Epithelial cell of alveolus of lung (primary cell): Measurements from ENCODE around the gene PTGDS. TPM values are rescaled to one million over a fixed set of nuclear protein-coding genes. Genes with fewer than 3 reads are reported as not detected.

Source experiments
- total RNA-seq: library from RNA; depleted of rRNA; stranded (reverse); fragments of >200 nt; gene quantifications from 2 replicates; pipeline ENCODE4 v1.2.1, GENCODE V29; 2015

The PTGDS gene
- total RNA-seq: 0.39 and 78.2 TPM in 2 replicates

DNA sequence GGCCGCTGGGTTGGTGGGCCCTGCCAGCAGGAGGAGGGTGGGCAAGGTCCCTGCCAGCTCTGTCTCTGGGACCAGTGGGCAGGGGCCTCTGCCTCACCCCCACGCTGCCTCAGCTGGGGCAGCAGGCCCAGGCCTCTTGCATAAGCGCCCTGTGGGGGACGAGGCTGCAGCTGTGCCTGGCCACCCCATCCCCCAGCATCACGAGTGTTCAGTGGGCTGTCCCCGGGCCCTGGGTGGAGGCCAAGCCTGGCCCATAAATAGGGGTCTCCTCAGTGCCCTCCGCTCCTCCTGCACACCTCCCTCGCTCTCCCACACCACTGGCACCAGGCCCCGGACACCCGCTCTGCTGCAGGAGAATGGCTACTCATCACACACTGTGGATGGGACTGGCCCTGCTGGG is at the start of gene PTGDS:
Gene PTGDS (plus strand): TSS at position 282 of the 400 bp plus-strand sequence. CDS start 75 bp downstream, at position 357.

DNA sequence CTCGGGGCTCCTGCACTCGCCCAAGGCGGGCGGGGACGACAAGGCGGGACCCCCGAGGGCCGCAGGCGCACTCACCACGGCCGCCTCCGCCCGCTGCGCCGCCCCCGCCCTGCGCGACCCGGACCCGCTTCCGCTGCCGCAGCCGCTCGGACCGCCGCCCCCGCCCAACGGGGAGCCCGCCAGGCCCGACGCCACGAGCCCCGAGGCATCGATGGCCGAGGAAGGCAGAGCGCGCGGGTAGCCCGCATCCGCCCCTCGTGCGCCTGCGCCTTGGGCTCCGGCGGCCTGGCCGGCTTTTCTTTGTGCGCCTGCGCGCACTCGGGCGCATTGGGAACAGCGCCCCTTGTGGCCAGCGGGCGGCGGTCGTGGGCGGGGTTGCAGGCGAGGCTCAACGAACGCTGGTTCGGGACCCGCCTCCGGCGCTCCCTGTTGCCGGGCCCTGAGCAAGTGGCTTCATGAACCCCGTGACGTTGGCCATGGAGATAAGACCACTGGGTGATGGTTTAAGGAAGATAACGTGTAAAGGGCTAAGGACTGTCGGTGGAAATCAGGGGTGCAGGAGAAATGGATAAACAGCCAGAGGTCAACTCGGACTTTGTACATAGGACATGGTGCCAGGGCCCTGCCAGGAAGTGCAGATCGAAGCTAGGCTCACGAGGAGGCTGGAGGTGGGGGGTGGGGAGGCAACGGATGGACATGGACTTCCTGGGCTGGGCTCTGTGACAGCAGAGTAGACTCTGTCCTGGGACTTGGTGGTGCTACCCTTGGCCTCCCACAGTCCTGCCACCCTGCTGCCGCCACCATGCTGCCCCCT is 32.6 kb upstream of the PTGDS start, which contains the start of the genes C8G and FBXW5:
Gene C8G (plus strand): TSS at position 725 of the 814 bp plus-strand sequence. CDS start 78 bp downstream, at position 803.
Gene FBXW5 (minus strand): TSS at position 220 of the 814 bp plus-strand sequence. CDS start 655 bp downstream, outside the sequence.

DNA sequence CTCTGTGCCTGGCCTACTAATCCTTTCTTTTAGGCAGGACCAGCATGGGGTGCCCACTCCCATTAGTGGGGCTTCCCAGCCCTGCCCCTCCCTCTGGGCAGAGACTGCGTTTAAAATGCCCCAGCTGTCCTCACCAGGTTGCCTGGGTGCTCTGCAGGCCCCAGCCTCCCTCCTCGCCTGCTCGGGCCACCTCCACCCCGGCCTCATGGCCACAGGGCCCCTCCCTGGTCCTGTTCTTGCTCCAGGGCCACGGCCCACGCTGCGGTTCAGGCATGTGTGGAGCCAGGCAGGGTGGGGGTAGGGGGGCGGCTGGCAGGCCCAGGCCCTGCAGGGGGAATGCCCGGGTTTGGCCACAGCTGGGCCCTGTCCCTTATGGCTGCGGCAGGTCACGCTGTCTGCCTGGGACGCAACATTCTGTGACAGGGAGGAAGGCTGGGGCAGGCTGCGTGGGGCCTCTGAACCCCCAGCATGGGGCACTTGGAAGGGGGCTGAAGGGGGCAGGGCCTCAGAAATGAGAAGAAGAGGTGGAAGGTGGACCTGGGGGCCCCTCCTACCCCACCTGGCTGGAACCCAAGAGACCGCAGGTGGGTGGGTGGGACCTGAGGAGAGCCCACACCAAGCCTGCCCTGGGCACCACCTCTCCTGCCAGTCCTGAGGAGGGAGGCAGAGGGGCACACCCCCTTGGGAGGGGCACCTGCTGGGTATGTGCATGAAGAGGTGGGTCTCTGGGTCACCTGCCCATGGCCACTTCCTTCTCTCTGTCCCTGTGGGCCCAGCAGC is 25.6 kb upstream of the PTGDS start, which contains the start of gene LCN12:
Gene LCN12 (plus strand): TSS at position 733 of the 780 bp plus-strand sequence. CDS start 55 bp downstream, outside the sequence.

DNA sequence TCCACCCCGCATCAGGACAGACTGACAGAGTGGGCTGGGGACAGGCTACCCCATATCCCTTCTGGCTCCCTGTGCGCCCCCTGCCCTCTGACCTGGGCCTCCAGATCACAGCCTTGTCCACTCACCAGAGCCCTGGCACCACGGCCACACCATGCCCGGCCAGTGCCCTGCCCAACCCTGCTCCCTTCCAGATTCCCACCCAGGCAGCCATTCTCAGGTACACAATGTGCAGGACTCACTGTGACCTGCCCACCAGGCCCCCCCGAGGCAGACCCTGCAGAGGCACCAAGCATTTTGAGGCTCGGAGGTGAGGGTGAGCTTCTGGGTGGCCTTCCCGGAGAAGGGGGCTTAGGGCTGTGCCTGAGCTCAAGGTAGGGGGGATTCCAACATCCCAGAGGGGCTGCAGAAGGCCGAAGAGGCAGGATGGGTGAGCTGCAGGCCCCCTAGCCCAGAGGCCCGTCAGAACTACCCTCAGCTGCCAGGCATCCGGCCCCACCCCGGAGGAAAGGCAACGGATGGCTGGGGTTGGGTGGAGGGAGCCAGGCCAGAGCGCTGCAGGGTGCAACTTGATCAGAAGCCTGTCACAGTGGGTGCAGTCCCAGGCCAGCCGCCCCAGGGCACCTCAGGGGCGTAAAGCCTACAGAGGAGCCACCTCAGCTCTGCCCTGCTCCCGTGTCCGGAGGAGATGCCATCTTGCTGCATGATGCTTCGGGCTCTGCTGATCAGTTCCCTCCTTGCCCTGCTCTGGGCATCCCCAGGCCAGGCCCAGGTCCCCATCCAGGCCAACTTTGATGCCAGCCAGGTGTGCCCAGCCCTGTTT is 5.1 kb downstream of the PTGDS start, which contains the start of gene LCNL1:
Gene LCNL1 (plus strand): TSS at position 762 of the 820 bp plus-strand sequence. CDS start 594 bp downstream, outside the sequence.

DNA sequence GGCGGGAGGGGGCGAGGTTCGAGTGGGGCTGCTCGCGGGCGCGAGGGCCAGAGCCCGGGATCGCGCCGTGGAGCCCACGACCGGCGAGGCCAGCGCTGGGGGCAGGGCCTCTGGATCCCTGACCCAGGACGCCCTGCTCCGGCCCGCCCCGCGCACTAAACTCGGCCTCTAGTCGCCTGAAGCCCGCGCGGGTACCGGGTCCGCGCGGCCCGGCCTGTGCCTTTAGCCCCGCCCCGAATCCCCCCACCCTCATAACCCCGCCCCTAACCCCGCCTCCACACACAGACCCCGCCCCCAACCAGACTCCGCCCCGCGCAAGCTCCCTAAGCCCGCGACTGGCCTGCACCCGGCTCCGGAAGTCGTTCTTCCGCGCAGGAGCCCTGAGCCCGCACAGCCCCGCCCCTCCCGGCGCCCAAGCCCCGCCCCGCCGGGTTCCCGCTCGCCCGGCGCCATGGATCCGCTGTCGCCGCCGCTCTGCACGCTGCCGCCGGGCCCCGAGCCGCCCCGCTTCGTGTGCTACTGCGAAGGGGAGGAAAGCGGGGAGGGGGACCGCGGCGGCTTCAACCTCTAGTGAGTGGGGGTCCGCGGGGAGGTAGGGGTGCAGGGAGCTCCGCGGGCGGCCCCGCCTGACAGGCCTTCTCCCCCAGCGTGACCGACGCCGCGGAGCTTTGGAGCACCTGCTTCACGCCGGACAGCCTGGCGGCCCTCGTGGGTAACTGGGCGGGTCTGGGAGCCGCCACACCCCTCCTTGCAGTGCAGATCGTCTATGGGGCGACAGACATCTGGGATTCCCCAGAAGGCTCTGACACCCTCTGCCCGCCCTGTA is 14.9 kb downstream of the PTGDS start, which contains the start of gene PAXX:
Gene PAXX (plus strand): TSS at position 430 of the 826 bp plus-strand sequence. CDS start 22 bp downstream, at position 452.

DNA sequence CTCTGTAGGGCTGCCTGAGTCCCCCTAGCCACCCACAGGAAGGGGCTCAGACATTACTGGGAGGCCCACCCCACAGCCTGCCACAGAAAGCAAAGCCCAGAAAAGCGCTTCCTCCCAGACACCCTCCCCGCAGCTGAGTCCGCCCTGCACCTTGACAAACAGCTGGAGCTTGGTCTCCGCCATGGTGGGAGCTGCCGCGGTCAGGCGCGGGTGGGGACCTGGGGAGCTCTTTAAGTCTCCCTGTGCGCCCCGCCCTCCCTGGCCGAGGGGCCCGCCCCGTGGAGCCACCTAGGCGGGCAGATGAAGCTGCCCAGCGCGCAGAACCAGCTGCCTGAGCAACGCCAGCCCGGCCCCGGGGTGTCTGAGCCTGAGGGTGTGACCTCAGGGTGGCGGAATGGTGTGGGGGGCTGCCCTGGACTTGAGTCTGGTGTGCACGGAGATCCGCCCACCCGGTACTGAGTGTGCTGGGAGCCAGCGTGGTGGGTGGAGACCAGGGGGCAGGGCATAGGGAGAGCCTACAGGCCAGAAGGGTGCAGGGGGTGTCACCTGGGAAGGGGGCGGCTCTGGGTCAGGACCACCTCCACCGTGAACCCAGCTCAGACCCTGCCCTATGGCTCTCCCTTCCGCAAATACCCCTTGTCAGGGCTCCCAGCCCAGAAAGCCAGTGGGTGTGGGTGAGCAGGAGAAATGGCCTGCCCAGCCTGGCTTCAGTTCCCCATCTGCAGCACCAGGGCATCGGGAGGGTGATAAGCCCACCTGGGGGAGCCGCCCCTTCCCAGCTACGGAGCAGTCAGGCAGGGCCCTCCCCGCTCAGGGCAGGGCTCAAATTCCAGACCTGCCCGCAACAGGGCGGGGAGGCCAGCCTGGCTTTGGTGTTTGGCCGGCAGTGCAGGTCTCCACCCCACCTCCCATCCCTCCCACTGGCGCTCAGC is 19.3 kb downstream of the PTGDS start, which contains the start of gene CLIC3:
Gene CLIC3 (minus strand): TSS at position 208 of the 932 bp plus-strand sequence. CDS start 25 bp downstream, at position 183.

DNA sequence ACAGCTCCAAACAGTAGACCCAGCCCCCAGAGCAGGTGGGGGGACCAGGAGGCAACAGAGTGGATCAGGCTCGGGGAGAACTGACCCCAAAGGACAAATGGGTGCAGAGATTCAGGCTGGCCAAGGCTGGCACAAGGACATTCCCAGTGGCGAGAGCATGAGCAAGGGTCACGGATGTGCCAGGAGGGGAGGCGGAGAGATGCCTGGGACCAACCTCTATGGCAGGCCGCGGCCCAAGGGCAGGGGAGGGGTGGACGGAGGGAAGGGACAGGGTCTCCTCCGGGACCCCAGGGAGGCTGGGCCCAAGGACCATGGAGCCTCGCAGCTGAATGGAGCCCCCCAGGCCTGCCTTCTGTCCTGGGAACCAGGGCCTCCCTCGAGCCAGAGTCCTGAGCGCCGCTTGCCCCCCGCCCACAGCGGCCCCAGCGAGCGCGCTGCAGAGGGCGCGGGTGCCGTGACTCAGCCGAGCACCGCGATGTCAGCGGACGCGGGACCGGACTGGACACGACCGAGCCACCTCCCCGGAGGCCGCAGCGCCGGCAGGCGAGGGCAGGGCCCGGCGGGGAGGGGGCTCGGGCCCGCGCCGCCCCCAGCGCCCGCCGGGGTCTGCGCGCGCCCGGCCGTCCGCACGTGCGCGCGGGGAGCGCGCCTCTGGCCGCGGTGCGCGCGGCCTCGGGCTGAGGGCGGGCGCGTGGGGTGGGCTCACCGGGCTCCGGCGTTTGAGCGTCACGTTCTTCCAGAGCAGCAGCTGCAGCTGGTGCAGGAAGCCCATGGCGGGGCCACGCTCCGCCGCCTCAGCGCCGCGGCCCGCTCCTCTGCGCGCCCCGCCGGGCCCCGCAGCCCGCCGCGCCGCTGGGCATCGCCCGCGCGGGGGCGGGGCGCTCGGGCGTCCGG is 50.3 kb downstream of the PTGDS start, which contains the start of gene ABCA2:
Gene ABCA2 (minus strand): TSS at position 869 of the 894 bp plus-strand sequence. CDS start 97 bp downstream, at position 772.

Other genes with a start within 250 kb of the PTGDS start
- not detected in 2 replicates for gene LCN10, start 234.6 kb upstream of the PTGDS start, total RNA-seq
- not detected in 2 replicates for gene LCN6, start 229.0 kb upstream of the PTGDS start, total RNA-seq
- gene LCN8, start 219.3 kb upstream of the PTGDS start, total RNA-seq: not detected in 2 replicates
- not detected in 2 replicates for gene LCN15, start 213.0 kb upstream of the PTGDS start, total RNA-seq
- 57.3 and 94.1 TPM in 2 replicates for gene TMEM141, start 186.2 kb upstream of the PTGDS start, total RNA-seq
- gene CCDC183, start 181.2 kb upstream of the PTGDS start, total RNA-seq: 1.1 TPM in 1 of 2 replicates, not detected in the other
- 57.3 and 90.6 TPM in 2 replicates for gene RABL6, start 169.6 kb upstream of the PTGDS start, total RNA-seq
- gene AJM1, start 135.0 kb upstream of the PTGDS start, total RNA-seq: 0.52 and 0.88 TPM in 2 replicates
- 101 and 129 TPM in 2 replicates for gene PHPT1, start 128.1 kb upstream of the PTGDS start, total RNA-seq
- gene MAMDC4, start 125.2 kb upstream of the PTGDS start, total RNA-seq: 0.91 and 2.2 TPM in 2 replicates
- gene EDF1, start 111.2 kb upstream of the PTGDS start, total RNA-seq: 305 and 403 TPM in 2 replicates
- 8.5 and 11.9 TPM in 2 replicates for gene TRAF2, start 91.0 kb upstream of the PTGDS start, total RNA-seq
- 127 and 134 TPM in 2 replicates for gene FBXW5, start 32.8 kb upstream of the PTGDS start, total RNA-seq
- gene C8G, start 32.3 kb upstream of the PTGDS start, total RNA-seq: not detected in 2 replicates
- gene LCN12, start 25.2 kb upstream of the PTGDS start, total RNA-seq: not detected in 2 replicates
- gene LCNL1, start 5.5 kb downstream of the PTGDS start, total RNA-seq: 1.9 TPM in 1 of 2 replicates, not detected in the other
- gene PAXX, start 14.9 kb downstream of the PTGDS start, total RNA-seq: 19.1 and 33.0 TPM in 2 replicates
- gene CLIC3, start 19.1 kb downstream of the PTGDS start, total RNA-seq: 3.1 and 6.2 TPM in 2 replicates
- gene ABCA2, start 50.7 kb downstream of the PTGDS start, total RNA-seq: 14.9 and 15.8 TPM in 2 replicates
- not detected in 2 replicates for gene FUT7, start 54.6 kb downstream of the PTGDS start, total RNA-seq
- gene NPDC1, start 68.7 kb downstream of the PTGDS start, total RNA-seq: 25.2 and 54.9 TPM in 2 replicates
- 0.72 TPM in 1 of 2 replicates, not detected in the other for gene ENTPD2, start 76.6 kb downstream of the PTGDS start, total RNA-seq
- 5.0 and 10.7 TPM in 2 replicates for gene SAPCD2, start 93.1 kb downstream of the PTGDS start, total RNA-seq
- 5.7 and 11.7 TPM in 2 replicates for gene UAP1L1, start 100.0 kb downstream of the PTGDS start, total RNA-seq
- 50.3 and 94.1 TPM in 2 replicates for gene MAN1B1, start 109.5 kb downstream of the PTGDS start, total RNA-seq
- gene DPP7, start 137.2 kb downstream of the PTGDS start, total RNA-seq: 69.8 and 123 TPM in 2 replicates
- not detected in 2 replicates for gene GRIN1, start 161.7 kb downstream of the PTGDS start, total RNA-seq
- gene LRRC26, start 192.5 kb downstream of the PTGDS start, total RNA-seq: not detected in 2 replicates
- not detected in 2 replicates for gene TMEM210, start 194.6 kb downstream of the PTGDS start, total RNA-seq
- gene ANAPC2, start 211.1 kb downstream of the PTGDS start, total RNA-seq: 7.8 and 20.0 TPM in 2 replicates
- gene SSNA1, start 211.2 kb downstream of the PTGDS start, total RNA-seq: 61.1 and 99.0 TPM in 2 replicates
- 7.8 and 12.2 TPM in 2 replicates for gene TPRN, start 223.2 kb downstream of the PTGDS start, total RNA-seq
- gene TMEM203, start 228.1 kb downstream of the PTGDS start, total RNA-seq: 45.5 and 57.0 TPM in 2 replicates
- gene NDOR1, start 228.2 kb downstream of the PTGDS start, total RNA-seq: 8.3 and 15.6 TPM in 2 replicates
- 0.13 and 6.3 TPM in 2 replicates for gene RNF208, start 244.7 kb downstream of the PTGDS start, total RNA-seq
- under 0.01 and 1.9 TPM in 2 replicates for gene CYSRT1, start 247.7 kb downstream of the PTGDS start, total RNA-seq
- not detected in 2 replicates for gene RNF224, start 250.0 kb downstream of the PTGDS start, total RNA-seq